ENCODE data around the gene CACNA1D. TPM values are rescaled to one million over a fixed set of nuclear protein-coding genes. Genes with fewer than 3 reads are reported as not detected.

The CACNA1D gene
- total and polyA plus RNA-seq, 2 donors (not counting 3 experiments of a cell fraction or from before 2014, with no cell fraction given) = 0.06 TPM; not detected in 1

GRCh38 chr3:53707222-53707621 is 212.8 kb downstream of the CACNA1D start:
- ChIA-PET POLR2A (no interaction called here), CTCF (interaction anchor here (0.9 to 6.2 kb wide), 5 partner anchors 9 to 407 kb away, joined by 3 to 43 read pairs (median 6); no protein-coding TSS in a partner anchor)
- Histone ChIP-seq H3K4me1 (ENCODE audit: control insufficient read depth, extremely low read depth, insufficient read depth, low read length) (no peaks in the 10 kb centered on the region), H2AFZ (ENCODE audit: low read depth, low read length) (no peak overlapping the region), H3K79me2 (ENCODE audit: control insufficient read depth, insufficient read depth, low read length) (no peaks in the 10 kb centered on the region), H3K36me3 (ENCODE audit: control insufficient read depth in 2 of 2, extremely low read depth in 1 of 2, insufficient read depth in 2 of 2, low read length in 2 of 2) (no peaks in the 10 kb centered on the region), H4K20me1 (replicated peaks; ENCODE audit: control insufficient read depth, extremely low read depth, insufficient read depth, low read length) (no peaks in the 10 kb centered on the region), H3K4me3 (replicated peaks in 1 of 3; ENCODE audit: insufficient read depth in 1 of 3, low read depth in 1 of 3, low read length in 3 of 3) (no peak overlapping the region), H3K27ac (ENCODE audit: insufficient read depth, low read depth, low read length) (no peak overlapping the region), H3K27me3 (ENCODE audit: control insufficient read depth in 2 of 2, insufficient read depth in 2 of 2, low read length in 2 of 2) (peaks cover 2 to 4% of the 10 kb centered on the region in 2 experiments), H3K9ac (replicated peaks; ENCODE audit: extremely low read depth, insufficient read depth, low read length) (no peak overlapping the region), H3K9me1 (replicated peaks; ENCODE audit: control insufficient read depth, extremely low read depth, insufficient read depth, low read length) (no peaks in the 10 kb centered on the region), H3K4me2 (ENCODE audit: insufficient read depth, low read length) (no peak overlapping the region), H3K9me3 (replicated peaks; ENCODE audit: control insufficient read depth, insufficient read depth, low read length) (no peaks in the 10 kb centered on the region)
- dilution Hi-C loops (cut with MboI; ENCODE audit: extremely low pct_ligation_motif_present, low sequenced_read_pairs) = no loop called here
- TF ChIP-seq MYC (IDR thresholded peaks at IDR 0.05; ENCODE audit: low read depth, low read length) (no peak), JUN (IDR thresholded peaks at IDR 0.05; ENCODE audit: borderline replicate concordance, insufficient read depth, insufficient read length, low read depth) (no peak), MAX (IDR thresholded peaks at IDR 0.05; ENCODE audit: insufficient read depth, insufficient read length) (no peak), GATA2 (IDR thresholded peaks at IDR 0.05; ENCODE audit: insufficient read depth, insufficient read length, low read depth, low read length) (no peak), POLR2A (IDR thresholded peaks at IDR 0.05; ENCODE audit: low read depth, low read length) (no peak), POLR2AphosphoS5 (IDR thresholded peaks at IDR 0.05; ENCODE audit: insufficient read depth, low read depth, low read length) (no peak), CTCF (IDR thresholded peaks at IDR 0.05; ENCODE audit: extremely low read depth in 1 of 2, insufficient read depth in 1 of 2, low read depth in 1 of 2, low read length in 2 of 2) (no peak), EZH2 (IDR thresholded peaks at IDR 0.05; ENCODE audit: borderline replicate concordance, low read depth, low read length, severe bottlenecking) (no peak), FOS (IDR thresholded peaks at IDR 0.05; ENCODE audit: borderline replicate concordance, insufficient read depth, low read length) (no peak)
- BruUV-seq (replicated peaks) = no TSS peak
- intact Hi-C loops (cut with micrococcal nuclease) = no loop called here
- FAIRE-seq = no peak
- DNase-seq (ENCODE audit: low read depth, low spot score) = no peak
